GM12891 (cell line): Measurements from ENCODE around the gene TANGO6.

Source experiments
- PAX5 ChIP-seq: IDR thresholded peaks from 2 replicates; pipeline ENCODE4 v1.6.1; 2011; ENCODE audit warnings: low read length, moderate library complexity, mild to moderate bottlenecking; ENCODE audit not compliant: insufficient read depth, severe bottlenecking
- POLR2A ChIP-seq: IDR thresholded peaks from 2 replicates; pipeline ENCODE4 v1.6.1; 2011; ENCODE audit warnings: low read depth, low read length, control low read depth
- POLR2AphosphoS5 ChIP-seq: IDR thresholded peaks from 2 replicates; pipeline ENCODE4 v1.6.1; 2011; ENCODE audit warnings: low read depth, low read length, control low read depth
- SPI1 ChIP-seq: IDR thresholded peaks from 2 replicates; pipeline ENCODE4 v1.6.1; 2011; ENCODE audit warnings: low read depth, low read length, control low read depth
- TAF1 ChIP-seq: IDR thresholded peaks from 2 replicates; pipeline ENCODE4 v1.6.1; 2011; ENCODE audit warnings: low read depth, low read length, control low read depth

- TF ChIP-seq POLR2A, result no peak
- no peak for TF ChIP-seq POLR2AphosphoS5
- no peak for TF ChIP-seq SPI1
- no peak for TF ChIP-seq TAF1
- TF ChIP-seq PAX5, result no peak
These were observed 211.7 kb downstream of the TANGO6 start for GRCh38 chr16:69055008-69055407.
